Ishikawa (cell line): ENCODE results near the gene GABRB1.

Experiments
- CEBPB ChIP-seq: IDR thresholded peaks from 2 replicates; pipeline ENCODE4 v1.6.1; 2012
- CREB1 ChIP-seq: IDR thresholded peaks from 2 replicates; pipeline ENCODE4 v1.6.1; 2012; ENCODE audit warnings: low read depth
- EGR1 ChIP-seq: IDR thresholded peaks from 2 replicates; pipeline ENCODE4 v1.6.1; 2012
- EP300 ChIP-seq: IDR thresholded peaks from 2 replicates; pipeline ENCODE4 v1.6.1; 2012; ENCODE audit warnings: borderline replicate concordance
- FOXM1 ChIP-seq: IDR thresholded peaks from 2 replicates; pipeline ENCODE4 v1.6.1; 2012; ENCODE audit warnings: low read depth, borderline replicate concordance
- NFIC ChIP-seq: IDR thresholded peaks from 2 replicates; pipeline ENCODE4 v1.6.1; 2012
- RAD21 ChIP-seq: IDR thresholded peaks from 2 replicates; pipeline ENCODE4 v1.6.1; 2012; ENCODE audit warnings: low read depth
- TAF1 ChIP-seq: IDR thresholded peaks from 2 replicates; pipeline ENCODE4 v1.6.1; 2012; ENCODE audit warnings: low read depth, mild to moderate bottlenecking
- TCF12 ChIP-seq: IDR thresholded peaks from 2 replicates; pipeline ENCODE4 v1.6.1; 2012; ENCODE audit warnings: low read depth
- TEAD4 ChIP-seq: IDR thresholded peaks from 2 replicates; pipeline ENCODE4 v1.6.1; 2012
- YY1 ChIP-seq: IDR thresholded peaks from 2 replicates; pipeline ENCODE4 v1.6.1; 2012; ENCODE audit warnings: low read depth
- ZBTB7A ChIP-seq: IDR thresholded peaks from 2 replicates; pipeline ENCODE4 v1.6.1; 2012; ENCODE audit warnings: low read depth
- TF ChIP-seq, protein P1 (sequence below): IDR thresholded peaks from 2 replicates; pipeline ENCODE4 v1.6.1; 2012
- TF ChIP-seq, protein P2 (sequence below): IDR thresholded peaks from 2 replicates; pipeline ENCODE4 v1.6.1; 2012; ENCODE audit warnings: low read depth, mild to moderate bottlenecking
- TF ChIP-seq, protein P3 (sequence below): IDR thresholded peaks from 2 replicates; pipeline ENCODE4 v1.6.1; 2012

The GABRB1 gene

DNA sequence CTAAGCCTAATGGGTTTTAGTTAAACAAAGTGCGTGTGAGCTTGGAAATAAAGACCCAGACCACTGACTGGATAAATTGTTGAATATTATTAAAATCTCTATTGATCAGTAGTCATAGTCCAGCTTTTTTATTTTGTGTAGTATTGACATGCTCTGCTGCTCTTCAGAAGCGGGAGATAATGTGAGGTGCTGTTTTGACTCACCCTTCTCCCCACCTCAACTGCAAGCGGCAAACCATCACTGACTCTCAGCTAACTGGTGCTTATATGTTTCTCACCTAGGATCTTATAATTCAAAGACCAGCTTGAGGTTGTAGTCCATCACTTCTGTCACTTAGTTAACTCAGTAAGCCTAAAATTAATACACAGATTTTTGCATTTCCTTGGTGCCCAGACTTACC lies 359.9 kb downstream of the GABRB1 start:
- TF ChIP-seq, protein P1, sequence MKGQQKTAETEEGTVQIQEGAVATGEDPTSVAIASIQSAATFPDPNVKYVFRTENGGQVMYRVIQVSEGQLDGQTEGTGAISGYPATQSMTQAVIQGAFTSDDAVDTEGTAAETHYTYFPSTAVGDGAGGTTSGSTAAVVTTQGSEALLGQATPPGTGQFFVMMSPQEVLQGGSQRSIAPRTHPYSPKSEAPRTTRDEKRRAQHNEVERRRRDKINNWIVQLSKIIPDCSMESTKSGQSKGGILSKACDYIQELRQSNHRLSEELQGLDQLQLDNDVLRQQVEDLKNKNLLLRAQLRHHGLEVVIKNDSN = no peak
- no peak for TF ChIP-seq CREB1
- no peak for TF ChIP-seq EP300
- TF ChIP-seq ZBTB7A = no peak
- no peak for TF ChIP-seq FOXM1
- TF ChIP-seq RAD21 = no peak
- TF ChIP-seq NFIC = no peak
- no peak for TF ChIP-seq CEBPB
- no peak for TF ChIP-seq EGR1
- no peak for TF ChIP-seq TCF12
- TF ChIP-seq TAF1 = no peak
- no peak for TF ChIP-seq YY1
- TF ChIP-seq, protein P2, sequence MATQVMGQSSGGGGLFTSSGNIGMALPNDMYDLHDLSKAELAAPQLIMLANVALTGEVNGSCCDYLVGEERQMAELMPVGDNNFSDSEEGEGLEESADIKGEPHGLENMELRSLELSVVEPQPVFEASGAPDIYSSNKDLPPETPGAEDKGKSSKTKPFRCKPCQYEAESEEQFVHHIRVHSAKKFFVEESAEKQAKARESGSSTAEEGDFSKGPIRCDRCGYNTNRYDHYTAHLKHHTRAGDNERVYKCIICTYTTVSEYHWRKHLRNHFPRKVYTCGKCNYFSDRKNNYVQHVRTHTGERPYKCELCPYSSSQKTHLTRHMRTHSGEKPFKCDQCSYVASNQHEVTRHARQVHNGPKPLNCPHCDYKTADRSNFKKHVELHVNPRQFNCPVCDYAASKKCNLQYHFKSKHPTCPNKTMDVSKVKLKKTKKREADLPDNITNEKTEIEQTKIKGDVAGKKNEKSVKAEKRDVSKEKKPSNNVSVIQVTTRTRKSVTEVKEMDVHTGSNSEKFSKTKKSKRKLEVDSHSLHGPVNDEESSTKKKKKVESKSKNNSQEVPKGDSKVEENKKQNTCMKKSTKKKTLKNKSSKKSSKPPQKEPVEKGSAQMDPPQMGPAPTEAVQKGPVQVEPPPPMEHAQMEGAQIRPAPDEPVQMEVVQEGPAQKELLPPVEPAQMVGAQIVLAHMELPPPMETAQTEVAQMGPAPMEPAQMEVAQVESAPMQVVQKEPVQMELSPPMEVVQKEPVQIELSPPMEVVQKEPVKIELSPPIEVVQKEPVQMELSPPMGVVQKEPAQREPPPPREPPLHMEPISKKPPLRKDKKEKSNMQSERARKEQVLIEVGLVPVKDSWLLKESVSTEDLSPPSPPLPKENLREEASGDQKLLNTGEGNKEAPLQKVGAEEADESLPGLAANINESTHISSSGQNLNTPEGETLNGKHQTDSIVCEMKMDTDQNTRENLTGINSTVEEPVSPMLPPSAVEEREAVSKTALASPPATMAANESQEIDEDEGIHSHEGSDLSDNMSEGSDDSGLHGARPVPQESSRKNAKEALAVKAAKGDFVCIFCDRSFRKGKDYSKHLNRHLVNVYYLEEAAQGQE = no peak
- no peak for TF ChIP-seq TEAD4

DNA sequence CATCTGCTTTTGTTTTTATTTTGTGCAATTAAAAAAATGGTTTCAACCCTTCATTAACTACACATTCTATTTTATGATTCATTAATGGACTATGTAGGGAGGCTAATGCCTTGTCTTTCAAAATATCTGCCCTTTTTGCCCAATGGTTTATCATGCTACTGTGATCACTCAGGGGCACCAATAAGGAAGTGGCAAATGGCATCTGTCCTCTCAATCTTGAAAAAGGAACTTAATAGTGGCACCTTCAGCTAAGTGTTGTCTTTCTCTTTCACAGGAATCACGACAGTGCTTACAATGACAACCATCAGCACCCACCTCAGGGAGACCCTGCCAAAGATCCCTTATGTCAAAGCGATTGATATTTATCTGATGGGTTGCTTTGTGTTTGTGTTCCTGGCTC lies 375.0 kb downstream of the GABRB1 start:
- TF ChIP-seq CREB1 (no peak), FOXM1 (no peak), CEBPB (no peak), RAD21 (no peak), NFIC (no peak), TAF1 (no peak), EP300 (no peak), TCF12 (no peak), EGR1 (no peak), TEAD4 (no peak), ZBTB7A (no peak), YY1 (no peak)
- TF ChIP-seq, protein P1 = no peak
- TF ChIP-seq, protein P3, sequence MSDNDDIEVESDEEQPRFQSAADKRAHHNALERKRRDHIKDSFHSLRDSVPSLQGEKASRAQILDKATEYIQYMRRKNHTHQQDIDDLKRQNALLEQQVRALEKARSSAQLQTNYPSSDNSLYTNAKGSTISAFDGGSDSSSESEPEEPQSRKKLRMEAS = no peak
- TF ChIP-seq, protein P2 = no peak

DNA sequence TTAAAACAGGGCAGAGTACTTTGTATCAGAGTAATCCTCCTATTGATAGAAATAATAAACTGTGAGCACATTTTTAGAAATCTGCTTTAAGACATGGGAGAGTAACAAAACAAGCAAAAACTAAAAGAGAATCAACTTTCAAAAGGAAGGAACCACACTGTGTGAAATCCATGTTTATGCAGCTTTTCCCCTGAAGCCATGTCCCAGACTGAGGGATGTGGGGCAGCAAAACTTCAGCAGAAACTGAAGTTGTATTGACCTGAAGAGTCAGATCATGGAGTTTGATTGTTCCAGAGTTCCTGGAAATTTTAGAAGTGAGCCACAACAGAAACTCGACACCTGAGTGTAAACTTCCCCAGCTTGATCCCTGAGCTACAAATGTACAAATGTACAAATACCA lies 378.9 kb downstream of the GABRB1 start:
- TF ChIP-seq, protein P1 = no peak
- TF ChIP-seq, protein P2 = no peak
- TF ChIP-seq YY1 (no peak), RAD21 (no peak), NFIC (no peak), EGR1 (no peak), ZBTB7A (no peak), EP300 (no peak), FOXM1 (no peak), CREB1 (no peak), TCF12 (no peak)
- TF ChIP-seq, protein P3 = no peak

DNA sequence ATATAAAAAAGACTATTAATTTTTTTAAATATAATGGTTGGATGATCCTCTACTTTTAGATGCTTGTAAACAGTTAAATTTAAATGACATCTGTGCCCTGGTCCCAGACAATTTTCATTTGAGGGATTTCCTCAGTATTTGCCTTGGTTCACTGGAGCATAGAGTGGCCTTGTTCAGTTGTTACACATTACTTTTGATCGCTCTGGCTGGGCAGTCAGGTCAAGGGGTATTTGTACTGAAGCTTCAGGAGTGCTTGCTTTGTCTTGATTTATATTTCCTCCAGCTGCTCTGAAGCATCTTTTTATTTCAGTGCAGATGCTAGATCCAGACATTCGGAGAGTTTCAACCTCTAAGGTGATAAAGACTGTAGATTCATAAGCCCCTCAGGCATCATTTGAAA lies 382.2 kb downstream of the GABRB1 start:
- TF ChIP-seq CREB1 (no peak), TAF1 (no peak), CEBPB (no peak), FOXM1 (no peak), RAD21 (no peak), TEAD4 (no peak), TCF12 (no peak), ZBTB7A (no peak), EP300 (no peak), NFIC (no peak), YY1 (no peak)
- TF ChIP-seq, protein P3 = no peak
- TF ChIP-seq, protein P1 = no peak
